HG02610 (cell line): ENCODE measurements around the gene SCFD2.

ENCODE experiments used
- ATAC-seq: cut with Tn5 transposase; IDR thresholded peaks from one replicate; pipeline ENCODE4 v1.9.1; 2021; ENCODE audit warnings: mild to moderate bottlenecking, moderate library complexity; ENCODE audit not compliant: unreplicated experiment

Gene SCFD2

GRCh38 chr4:52868133-52868532, 497.7 kb downstream of the SCFD2 start:
- no peak for ATAC-seq

DNA sequence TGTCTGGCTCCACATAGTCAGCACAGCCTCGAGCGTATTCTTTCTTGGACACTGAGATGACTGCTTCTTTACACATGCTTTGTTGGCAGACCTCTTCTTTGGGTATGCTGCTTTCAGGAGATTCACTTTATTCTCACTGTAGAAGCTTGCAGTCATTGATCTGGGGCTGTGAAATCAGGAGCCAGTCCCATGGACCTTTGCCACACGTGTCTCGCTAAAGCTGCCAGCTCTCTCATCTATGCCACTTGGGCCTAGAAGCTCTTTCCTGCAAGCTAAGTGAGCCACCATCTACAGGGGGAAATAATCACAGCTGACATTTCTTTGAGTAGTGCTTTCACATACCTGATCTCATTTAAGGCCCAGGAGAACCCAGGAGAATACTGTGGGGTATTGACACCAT, 498.7 kb downstream of the SCFD2 start:
- no peak for ATAC-seq

DNA sequence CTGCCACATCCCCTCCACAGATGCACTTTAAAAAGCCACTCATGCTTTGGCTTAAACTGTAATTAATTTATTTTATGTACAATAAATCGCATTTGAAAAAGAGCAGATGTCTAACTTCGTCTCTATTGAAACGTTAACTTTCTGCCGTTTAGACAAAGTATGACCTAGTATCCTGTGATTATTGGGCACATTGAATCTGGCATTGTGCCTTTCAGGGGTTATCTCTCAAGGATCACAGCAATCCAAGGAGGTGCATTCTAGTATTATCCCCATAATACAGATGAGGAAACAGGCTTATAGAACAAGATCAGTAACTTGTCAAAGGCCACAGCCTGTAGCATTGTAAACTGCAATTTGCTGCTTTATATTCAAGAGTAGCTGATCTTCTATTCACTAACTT, 499.1 kb downstream of the SCFD2 start:
- ATAC-seq, result no peak

GRCh38 chr4:52865300-52865699, 500.6 kb downstream of the SCFD2 start:
- ATAC-seq, result no peak

GRCh38 chr4:52864793-52865192, 501.1 kb downstream of the SCFD2 start:
- ATAC-seq, result no peak

DNA sequence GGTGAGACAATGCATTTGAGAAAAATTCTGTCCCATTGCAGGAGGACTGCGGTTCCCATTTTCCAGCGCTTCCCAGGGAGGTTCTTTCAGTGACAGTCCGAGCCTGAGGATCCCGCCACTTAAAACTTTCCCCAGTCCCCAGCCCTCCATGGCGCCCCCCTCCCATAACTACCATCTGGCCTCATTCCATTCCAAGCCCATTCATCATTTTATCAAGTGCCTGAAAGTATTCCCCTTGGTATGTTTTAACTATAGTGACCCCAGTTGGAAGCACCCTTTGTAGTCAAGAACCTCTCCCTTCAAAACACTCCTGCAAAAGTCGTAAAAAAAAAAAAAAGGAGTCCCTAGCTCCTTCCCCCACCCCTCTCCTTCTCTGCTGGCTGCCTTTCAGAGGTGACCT, 502.5 kb downstream of the SCFD2 start:
- ATAC-seq, result no peak

GRCh38 chr4:52862639-52863161, 503.2 kb downstream of the SCFD2 start:
- ATAC-seq, result no peak

- peak; percentile 99 for ATAC-seq
These were observed 503.8 kb downstream of the SCFD2 start, which contains the start of gene RASL11B for GRCh38 chr4:52861879-52862616. Gene RASL11B (plus strand): TSS chr4:52862317. CDS start chr4:52862508, 191 bp downstream.

DNA sequence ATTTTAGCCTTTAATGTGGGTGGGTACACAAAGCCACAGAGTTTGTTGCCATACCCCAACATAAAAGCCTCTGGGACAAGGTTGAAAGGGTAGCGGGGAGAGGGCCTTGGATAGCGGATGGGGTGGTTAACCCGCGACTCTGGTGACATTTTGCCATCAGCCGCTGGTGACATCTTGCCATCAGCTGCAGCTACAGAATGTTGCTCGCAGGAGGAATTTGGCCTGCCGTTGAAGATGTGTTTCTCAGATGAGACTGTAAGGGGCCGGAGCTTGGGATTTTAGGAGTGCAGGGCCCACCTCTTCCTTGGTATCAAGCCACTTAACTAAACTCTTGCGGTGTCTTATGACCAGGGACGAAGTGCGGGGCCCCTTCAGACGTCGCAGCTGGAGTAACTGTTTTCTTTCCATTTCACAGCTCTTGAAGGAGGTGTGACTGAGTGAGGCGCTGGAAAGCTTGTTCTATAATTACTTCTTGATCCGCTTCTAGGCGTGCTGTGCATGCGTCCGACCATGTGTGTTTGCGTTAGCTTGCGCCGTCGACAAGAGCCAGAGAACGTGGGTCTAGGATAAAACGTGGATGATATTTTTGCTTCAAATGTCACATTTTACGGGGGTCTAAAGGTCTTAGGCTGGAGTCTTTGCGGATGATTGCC, 504.6 kb downstream of the SCFD2 start:
- ATAC-seq, result no peak

- ATAC-seq, result no peak
These were observed 505.5 kb downstream of the SCFD2 start for GRCh38 chr4:52860361-52860760.

GRCh38 chr4:52856801-52857200, 509.1 kb downstream of the SCFD2 start:
- ATAC-seq, result no peak

DNA sequence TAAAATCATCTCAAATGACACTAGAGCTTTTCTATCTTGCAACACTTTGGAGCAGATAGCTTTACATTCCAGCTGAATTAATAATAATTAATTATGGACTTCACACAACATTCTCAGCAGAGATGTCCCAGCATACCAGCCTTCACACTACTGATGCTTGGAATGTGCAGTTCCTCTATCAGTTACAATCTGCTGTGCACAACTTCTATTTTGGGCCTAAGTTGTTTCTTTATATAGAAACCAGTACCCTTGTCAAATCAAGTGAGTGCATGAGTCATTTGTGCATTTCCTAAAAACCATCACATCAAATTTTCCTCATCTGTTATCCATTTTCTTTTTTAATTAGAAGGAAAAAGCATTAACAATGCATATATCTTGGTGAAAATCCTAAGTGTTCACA, 512.5 kb downstream of the SCFD2 start:
- ATAC-seq, result no peak

DNA sequence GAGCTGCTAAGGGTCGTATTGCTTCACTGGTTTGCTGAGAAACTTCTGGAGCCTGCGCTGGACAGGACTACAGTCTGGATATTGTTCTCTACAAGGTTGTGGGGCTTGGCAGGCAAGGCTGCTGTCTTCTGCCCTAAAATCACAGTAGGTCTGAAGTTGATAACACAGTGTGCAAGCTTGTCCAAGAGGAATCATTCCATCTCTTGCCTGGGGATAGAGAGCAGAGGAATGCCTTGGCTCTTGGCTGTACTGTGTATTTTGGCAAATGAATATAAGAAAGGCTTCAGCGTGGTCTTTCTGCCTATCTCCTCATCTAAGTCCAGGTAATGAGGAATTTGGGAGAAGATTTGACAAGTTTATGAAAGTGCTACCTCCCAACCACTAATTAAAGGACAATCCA, 513.1 kb downstream of the SCFD2 start:
- no peak for ATAC-seq

GRCh38 chr4:52852041-52852440, 513.8 kb downstream of the SCFD2 start:
- no peak for ATAC-seq

- no peak for ATAC-seq
These were observed 515.3 kb downstream of the SCFD2 start for GRCh38 chr4:52850406-52851124.

DNA sequence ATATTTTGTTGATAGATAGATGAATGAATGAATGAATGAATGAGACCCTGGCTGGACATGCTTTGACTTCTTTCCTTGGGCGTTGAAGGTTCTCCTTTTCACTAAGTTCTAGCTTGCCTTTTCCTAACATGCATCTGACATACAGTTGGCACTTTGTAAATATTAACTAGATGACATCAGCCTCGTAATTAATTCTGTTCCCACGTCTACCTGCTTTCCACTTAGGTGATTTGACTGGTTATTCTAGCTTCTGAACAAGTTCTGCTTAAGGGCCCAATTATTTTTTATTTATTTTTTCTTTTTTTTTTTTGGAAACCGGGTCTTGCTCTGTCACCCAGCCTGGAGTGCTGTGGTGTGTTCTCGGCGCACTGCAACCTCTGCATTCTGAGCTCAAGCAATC, 517.6 kb downstream of the SCFD2 start:
- no peak for ATAC-seq

- ATAC-seq, result no peak
These were observed 519.4 kb downstream of the SCFD2 start for GRCh38 chr4:52846502-52846901.

DNA sequence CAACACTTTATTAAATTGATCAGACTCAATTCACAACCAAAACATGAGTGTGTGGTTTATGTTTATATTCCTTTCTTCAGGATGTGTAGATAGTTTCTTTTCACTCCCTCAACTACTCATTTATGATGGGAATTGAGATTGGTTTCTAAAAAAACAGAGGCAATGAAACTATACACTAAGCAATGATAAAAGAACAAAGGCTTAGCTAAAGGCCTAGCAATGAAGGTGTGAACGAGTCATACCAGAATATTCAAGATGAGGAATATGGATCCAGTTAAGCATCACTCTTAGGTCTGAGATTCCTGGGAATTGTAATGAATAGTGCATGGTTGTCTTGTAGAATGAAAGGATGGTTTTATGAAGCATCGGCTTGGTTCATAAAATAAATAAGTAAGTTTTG, 521.3 kb downstream of the SCFD2 start:
- no peak for ATAC-seq

DNA sequence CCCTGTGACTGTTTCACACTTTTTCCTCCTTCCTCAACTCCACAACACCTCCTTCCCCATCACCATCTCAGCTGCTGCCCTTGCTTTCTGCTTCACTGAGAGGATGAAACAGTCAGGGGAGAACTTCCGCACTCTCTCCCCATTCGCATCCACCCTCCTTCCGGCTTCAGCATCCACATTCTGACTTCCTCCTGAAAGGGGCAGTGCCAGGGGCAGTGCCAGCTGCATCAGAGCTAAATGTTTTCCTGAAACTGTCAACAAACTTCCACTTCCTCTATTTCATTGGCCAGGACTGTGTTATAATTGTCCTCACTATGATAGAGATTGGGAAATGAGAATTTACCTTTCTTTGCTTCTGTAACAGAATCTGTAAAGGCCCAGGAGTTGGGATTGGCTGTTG, 521.9 kb downstream of the SCFD2 start:
- no peak for ATAC-seq

GRCh38 chr4:52843351-52843750, 522.5 kb downstream of the SCFD2 start:
- ATAC-seq, result no peak

GRCh38 chr4:52842792-52843191, 523.1 kb downstream of the SCFD2 start:
- no peak for ATAC-seq
